H1 (cell line): ENCODE results near the gene CCDC124. TPM values are rescaled to one million over a fixed set of nuclear protein-coding genes. Genes with fewer than 3 reads are reported as not detected.

Experiments used
- CTCF ChIA-PET: fragments of 300-600 bp; sonication (Branson Sonifier 250); formaldehyde crosslinking; loops from one replicate; lab custom pipeline; 2021; ENCODE audit not compliant: partially characterized antibody; lab: Charles Lee
- POLR2A ChIA-PET: fragments of 300-600 bp; sonication (Branson Sonifier 250); formaldehyde crosslinking; loops from one replicate; lab custom pipeline; 2021; ENCODE audit warnings: inconsistent platforms; ENCODE audit not compliant: partially characterized antibody; lab: Charles Lee
- DNase-seq, 2 experiments: peaks; one replicate each; pipeline versions ENCODE4 v3.0.0 to v3.0.0-alpha.2; 2010 to 2022; ENCODE audit warnings: low spot score in 2 of 2, low read depth in 1 of 2, mixed read lengths in 1 of 2
- FAIRE-seq: peaks from 2 replicates; lab custom pipeline; 2011; peaks lifted over from hg19 to GRCh38; lab: Jason Lieb, UNC
- H2AFZ ChIP-seq: 2 replicates; pipeline ENCODE4 v1.8.1; 2012; ENCODE audit warnings: low read length, inconsistent platforms
- H2AK5ac ChIP-seq: 2 replicates; pipeline ENCODE4 v1.6.1; 2013; ENCODE audit warnings: low read depth, low read length
- H2BK120ac ChIP-seq: replicated peaks from 2 replicates; pipeline ENCODE3; 2013; ENCODE audit warnings: low read depth, low read length, inconsistent platforms
- H2BK12ac ChIP-seq: 2 replicates; pipeline ENCODE4 v1.6.1; 2013; ENCODE audit warnings: low read depth, low read length
- H2BK15ac ChIP-seq: 2 replicates; pipeline ENCODE4 v1.6.1; 2013; ENCODE audit warnings: low read length
- H2BK20ac ChIP-seq: 2 replicates; pipeline ENCODE4 v1.6.1; 2013; ENCODE audit warnings: low read length
- H2BK5ac ChIP-seq: 2 replicates; pipeline ENCODE4 v1.6.1; 2013; ENCODE audit warnings: low read depth, low read length
- H3K14ac ChIP-seq: 2 replicates; pipeline ENCODE4 v1.6.1; 2013; ENCODE audit warnings: inconsistent platforms; ENCODE audit not compliant: insufficient read length
- H3K18ac ChIP-seq: 2 replicates; pipeline ENCODE4 v1.6.1; 2013; ENCODE audit warnings: low read length; ENCODE audit errors: extremely low read depth
- H3K23ac ChIP-seq: 2 replicates; pipeline ENCODE4 v1.6.1; 2013; ENCODE audit warnings: inconsistent platforms; ENCODE audit not compliant: insufficient read length
- H3K23me2 ChIP-seq: 2 replicates; pipeline ENCODE4 v1.6.1; 2013; ENCODE audit warnings: low read depth, low read length
- H3K27ac ChIP-seq: 2 replicates; pipeline ENCODE4 v1.6.1; 2011; ENCODE audit warnings: low read depth, low read length, inconsistent platforms
- H3K27me3 ChIP-seq, 4 experiments: replicated peaks in 1 of 4; 1 replicate in 1 of 4; 2 replicates in 3 of 4; pipeline versions ENCODE4 v1.6.1 to v1.8.1; 2011 to 2013; ENCODE audit warnings: low read length in 3 of 4, mild to moderate bottlenecking in 3 of 4, inconsistent platforms in 2 of 4, mixed read lengths in 2 of 4, moderate library complexity in 1 of 4; ENCODE audit not compliant: control insufficient read depth in 3 of 4, insufficient read depth in 3 of 4; ENCODE audit errors: extremely low read depth in 1 of 4
- H3K36me3 ChIP-seq, 4 experiments: 2 replicates each; pipeline versions ENCODE4 v1.6.1 to v1.8.1; 2011 to 2013; ENCODE audit warnings: mild to moderate bottlenecking in 4 of 4, low read length in 3 of 4, moderate library complexity in 2 of 4, control low read depth in 1 of 4, inconsistent platforms in 1 of 4; ENCODE audit not compliant: insufficient read depth in 4 of 4, control insufficient read depth in 2 of 4
- H3K4ac ChIP-seq: replicated peaks from 2 replicates; pipeline ENCODE3; 2013; ENCODE audit warnings: low read length, low read depth, mixed read lengths, inconsistent platforms; ENCODE audit not compliant: insufficient read length
- H3K4me1 ChIP-seq, 4 experiments: replicated peaks in 1 of 4; 1 replicate in 1 of 4; 2 replicates in 3 of 4; pipeline versions ENCODE4 v1.6.1 to v1.8.1; 2011 to 2013; ENCODE audit warnings: low read length in 3 of 4, inconsistent platforms in 2 of 4, mixed read lengths in 1 of 4; ENCODE audit not compliant: insufficient read depth in 4 of 4, control insufficient read depth in 3 of 4
- H3K4me2 ChIP-seq, 2 experiments: 2 replicates each; pipeline versions ENCODE4 v1.6.1 to v1.8.1; 2011 to 2013; ENCODE audit warnings: low read depth in 2 of 2, low read length in 2 of 2, control low read depth in 1 of 2, inconsistent platforms in 1 of 2, mild to moderate bottlenecking in 1 of 2; ENCODE audit not compliant: insufficient read depth in 1 of 2
- H3K4me3 ChIP-seq, 4 experiments: fragments of 200-600, 300-600 bp in 1 of 4; sonication (generic), shearing (Covaris generic), sonication (Bioruptor Twin) in 1 of 4; 2 replicates each; pipeline versions ENCODE4 v1.5.1 to v1.8.1; 2011 to 2016; ENCODE audit warnings: low read length in 4 of 4, low read depth in 3 of 4, control low read depth in 2 of 4, inconsistent platforms in 2 of 4, mild to moderate bottlenecking in 2 of 4, mixed read lengths in 1 of 4, moderate library complexity in 1 of 4; ENCODE audit not compliant: insufficient read depth in 2 of 4; ENCODE audit errors: extremely low read depth in 1 of 4
- H3K56ac ChIP-seq: replicated peaks from 2 replicates; pipeline ENCODE3; 2013; ENCODE audit warnings: low read depth, mild to moderate bottlenecking, mixed read lengths, low read length, inconsistent platforms; ENCODE audit not compliant: insufficient read length
- H3K79me1 ChIP-seq: 2 replicates; pipeline ENCODE4 v1.6.1; 2013; ENCODE audit warnings: low read depth, low read length, control low read depth
- H3K79me2 ChIP-seq, 2 experiments: 2 replicates each; pipeline versions ENCODE4 v1.6.1 to v1.8.1; 2012 to 2013; ENCODE audit warnings: low read length in 2 of 2, mild to moderate bottlenecking in 2 of 2, inconsistent platforms in 1 of 2; ENCODE audit not compliant: insufficient read depth in 2 of 2, control insufficient read depth in 1 of 2
- H3K9ac ChIP-seq, 4 experiments: replicated peaks in 1 of 4; 1 replicate in 1 of 4; 2 replicates in 3 of 4; pipeline versions ENCODE4 v1.6.1 to v1.8.1; 2011 to 2013; ENCODE audit warnings: low read depth in 3 of 4, low read length in 3 of 4, control low read depth in 2 of 4, mild to moderate bottlenecking in 2 of 4, moderate library complexity in 2 of 4, inconsistent platforms in 1 of 4; ENCODE audit errors: extremely low read depth in 1 of 4
- H3K9me3 ChIP-seq, 2 experiments: 2 replicates each; pipeline versions ENCODE4 v1.6.1 to v1.8.1; 2012 to 2013; ENCODE audit warnings: mild to moderate bottlenecking in 2 of 2, moderate library complexity in 2 of 2, control low read depth in 1 of 2, inconsistent platforms in 1 of 2, low read depth in 1 of 2, low read length in 1 of 2, mixed read lengths in 1 of 2; ENCODE audit not compliant: insufficient read depth in 2 of 2
- H4K20me1 ChIP-seq, 2 experiments: replicated peaks in 1 of 2; 2 replicates each; pipeline versions ENCODE3 to v1.8.1; 2011 to 2013; ENCODE audit warnings: inconsistent platforms in 2 of 2, low read length in 2 of 2, mild to moderate bottlenecking in 1 of 2; ENCODE audit not compliant: insufficient read depth in 2 of 2, control insufficient read depth in 1 of 2
- H4K5ac ChIP-seq: 2 replicates; pipeline ENCODE4 v1.6.1; 2013; ENCODE audit warnings: low read length, low read depth, mixed read lengths, inconsistent platforms; ENCODE audit not compliant: insufficient read length
- H4K8ac ChIP-seq: 2 replicates; pipeline ENCODE4 v1.8.0; 2013; ENCODE audit warnings: mild to moderate bottlenecking, moderate library complexity, low read length, inconsistent platforms; ENCODE audit not compliant: insufficient read depth; ENCODE audit errors: extremely low read depth
- H4K91ac ChIP-seq: replicated peaks from 2 replicates; pipeline ENCODE3; 2013; ENCODE audit warnings: low read length, mixed read lengths, inconsistent platforms; ENCODE audit not compliant: insufficient read length
- ATF3 ChIP-seq: IDR thresholded peaks from 2 replicates; pipeline ENCODE4 v1.6.1; 2011; ENCODE audit warnings: low read depth, mild to moderate bottlenecking, low read length; ENCODE audit not compliant: insufficient read depth
- GABPA ChIP-seq: IDR thresholded peaks from 2 replicates; pipeline ENCODE4 v1.6.1; 2011; ENCODE audit warnings: mild to moderate bottlenecking, low read length, moderate library complexity, borderline replicate concordance; ENCODE audit not compliant: insufficient read depth
- HDAC2 ChIP-seq, 2 experiments: fragments of 300-600 bp in 1 of 2; sonication (generic) in 1 of 2; IDR thresholded peaks; 2 replicates each; pipeline ENCODE4 v1.6.1; 2011 to 2012; ENCODE audit warnings: low read depth in 2 of 2, low read length in 2 of 2, mild to moderate bottlenecking in 2 of 2, moderate library complexity in 2 of 2, borderline replicate concordance in 1 of 2, inconsistent platforms in 1 of 2
- JUND ChIP-seq: IDR thresholded peaks from 2 replicates; pipeline ENCODE4 v1.6.1; 2011; ENCODE audit warnings: mild to moderate bottlenecking, improper control_type of control experiment, low read length
- PHF8 ChIP-seq: fragments of 200-600 bp; sonication (generic); conservative IDR thresholded peaks from 2 replicates; pipeline ENCODE4 v1.7.1; 2012; ENCODE audit warnings: low read depth, mild to moderate bottlenecking, inconsistent platforms, low read length, moderate library complexity
- POU5F1 ChIP-seq: IDR thresholded peaks from 2 replicates; pipeline ENCODE4 v1.6.1; 2011; ENCODE audit warnings: low read depth, mild to moderate bottlenecking, low read length, moderate library complexity
- RXRA ChIP-seq: IDR thresholded peaks from 2 replicates; pipeline ENCODE4 v1.6.1; 2011; ENCODE audit warnings: low read depth, mild to moderate bottlenecking, low read length, moderate library complexity; ENCODE audit not compliant: insufficient read depth
- SIN3A ChIP-seq, 2 experiments: IDR thresholded peaks in 1 of 2; conservative IDR thresholded peaks in 1 of 2; 2 replicates each; pipeline ENCODE4 v1.6.1; 2011 to 2012; ENCODE audit warnings: low read length in 2 of 2, improper control_type of control experiment in 1 of 2, low read depth in 1 of 2, mild to moderate bottlenecking in 1 of 2
- TAF7 ChIP-seq: optimal IDR thresholded peaks from 2 replicates; pipeline ENCODE3; 2011; ENCODE audit warnings: low read depth, mild to moderate bottlenecking, inconsistent platforms, low read length, moderate library complexity, borderline replicate concordance
- WGBS, 2 experiments: shearing (Covaris generic) in 1 of 2; methylation state at CpG; one replicate each; pipeline versions ENCODE4 v1.1.6 to v1.1.7; 2013 to 2015; ENCODE audit warnings: low lambda C conversion rate in 2 of 2, mixed read lengths in 2 of 2, inconsistent platforms in 1 of 2, low coverage in 1 of 2, missing lambda C conversion rate in 1 of 2; ENCODE audit not compliant: insufficient replicate concordance in 2 of 2, insufficient coverage in 1 of 2, insufficient read length in 1 of 2; ENCODE audit errors: extremely low coverage in 1 of 2, missing lambda C conversion rate in 1 of 2; 5-methylcytosine and 5-hydroxymethylcytosine counted together
- polyA plus RNA-seq, 7 experiments: library from polyadenylated mRNA; depleted of rRNA in 3 of 7; stranded (reverse) in 5 of 7; unstranded in 2 of 7; fragments of >200 nt in 5 of 7; fragments of 200-250 nt in 2 of 7; gene quantifications; 1 replicate in 5 of 7; 2 replicates in 1 of 7; 4 replicates in 1 of 7; pipeline versions ENCODE4 v1.2.1 to v1.2.3, GENCODE V29; 2011 to 2013; ENCODE audit warnings: missing spikeins in 2 of 7, mixed read lengths in 2 of 7
- total RNA-seq: library from RNA; stranded (reverse); fragmentation: NEBNext Ultra II Directional; extraction: Animal tissue kit (Norgen Biotek cat#: 25700); gene quantifications from 2 replicates; pipeline ENCODE4 v1.2.1, GENCODE V29; 2021

CCDC124 gene
- total and polyA plus RNA-seq, 2 of the 8 experiments (the other 6 are each of a cell fraction or from before 2014, with no cell fraction given) = 95.2 to 103 TPM

GRCh38 chr19:17902701-17903100 lies 30.1 kb upstream of the CCDC124 start:
- ChIA-PET POLR2A (no interaction called here), CTCF (no interaction called here)
- H3K4ac ChIP-seq = no peak overlapping the region
- H3K9ac ChIP-seq = no peak overlapping the region
- H2BK120ac ChIP-seq = no peak overlapping the region
- FAIRE-seq = no peak
- TF ChIP-seq RXRA (no peak), HDAC2 (IDR thresholded peaks at IDR 0.05; ENCODE audit: borderline replicate concordance in 1 of 2, low read depth in 2 of 2, low read length in 2 of 2) (no peak), GABPA (no peak), POU5F1 (no peak), TAF7 (no peak), JUND (no peak), ATF3 (no peak), SIN3A (conservative IDR thresholded peaks at IDR 0.05 in 1 of 2, IDR thresholded peaks at IDR 0.05 in 1 of 2; ENCODE audit: low read depth in 1 of 2, low read length in 2 of 2) (no peak), PHF8 (no peak)
- no peak overlapping the region for H3K14ac ChIP-seq
- peaks cover 8 to 10% of the 10 kb centered on the region in 2 experiments; a peak in 3 of 4 replicates for H3K9me3 ChIP-seq
- no peak overlapping the region for H2BK15ac ChIP-seq
- H3K56ac ChIP-seq = no peak overlapping the region
- H3K27me3 ChIP-seq = no peaks in the 10 kb centered on the region
- no peak overlapping the region for H3K4me2 ChIP-seq
- no peak overlapping the region for H4K91ac ChIP-seq
- peak overlapping the region; percentile 2; the same call in 1 of the 2 replicates for H3K27ac ChIP-seq
- no peak overlapping the region for H2BK20ac ChIP-seq
- no peak overlapping the region for H4K8ac ChIP-seq
- no peaks in the 10 kb centered on the region for H3K79me2 ChIP-seq
- H4K5ac ChIP-seq = no peak overlapping the region
- no peak for DNase-seq
- no peak overlapping the region for H2BK12ac ChIP-seq
- H3K4me3 ChIP-seq = no peak overlapping the region
- no peak overlapping the region for H3K23ac ChIP-seq
- H2BK5ac ChIP-seq = peak overlapping the region; percentile 81; the same call in 1 of the 2 replicates
- no peaks in the 10 kb centered on the region for H3K79me1 ChIP-seq
- no peaks in the 10 kb centered on the region for H3K23me2 ChIP-seq
- H2AK5ac ChIP-seq = peak overlapping the region; percentile 75; the same call in 1 of the 2 replicates
- no peaks in the 10 kb centered on the region for H3K4me1 ChIP-seq
- no peaks in the 10 kb centered on the region for H3K36me3 ChIP-seq
- H2AFZ ChIP-seq = peak overlapping the region; percentile 27; the same call in 1 of the 2 replicates
- H4K20me1 ChIP-seq = no peaks in the 10 kb centered on the region
- no peak overlapping the region for H3K18ac ChIP-seq
- 90% methylated on average over 6 of the region's 6 CpGs; no CpG with 5 or more reads in 1 of the 2 experiments for WGBS, 2 experiments
